Tibial nerve (tissue), 4 donors: ENCODE measurements around the gene PRG2. TPM values are rescaled to one million over a fixed set of nuclear protein-coding genes. Genes with fewer than 3 reads are reported as not detected.
"Not testable (repeated sequence)": the region's sequence is repeated elsewhere in the genome, so short reads cannot be mapped to it uniquely, and the experiment has no call there.

Experiments
- DNase-seq, 2 donors: peaks; one replicate each; pipeline ENCODE4 v3.0.0-alpha.2; 2019; ENCODE audit warnings: low spot score in 2 of 2
- H3K27ac ChIP-seq, 4 donors: fragments of 200-600 bp; sonication (generic) in 3 of 4; one replicate each; pipeline ENCODE4 v1.5.1; 2017 to 2019; ENCODE audit warnings: mild to moderate bottlenecking in 1 of 4
- H3K27me3 ChIP-seq, 2 donors: fragments of 200-600 bp; sonication (generic) in 1 of 2; one replicate each; pipeline versions ENCODE4 v1.5.1 to v1.6.0; 2017 to 2019
- H3K36me3 ChIP-seq, 3 donors: fragments of 200-600 bp; sonication (generic); one replicate each; pipeline ENCODE4 v1.5.1; 2018 to 2019
- H3K4me1 ChIP-seq, 4 donors: fragments of 200-600 bp; sonication (generic) in 3 of 4; one replicate each; pipeline ENCODE4 v1.5.1; 2017 to 2019
- H3K4me3 ChIP-seq, 4 donors: fragments of 200-600 bp; sonication (generic) in 3 of 4; one replicate each; pipeline ENCODE4 v1.5.1; 2017 to 2019; ENCODE audit warnings: mild to moderate bottlenecking in 1 of 4, moderate library complexity in 1 of 4
- H3K9me3 ChIP-seq, 4 donors: fragments of 200-600 bp; sonication (generic) in 3 of 4; one replicate each; pipeline ENCODE4 v1.5.1; 2017 to 2019
- EP300 ChIP-seq, 2 donors: sonication (generic); formaldehyde crosslinking; IDR thresholded peaks; one replicate each; pipeline ENCODE4 v1.6.1; 2017; ENCODE audit warnings: antibody characterized with exemption in 2 of 2, mild to moderate bottlenecking in 1 of 2
- POLR2A ChIP-seq, 2 donors: fragments of 450-650 bp; IDR thresholded peaks; one replicate each; pipeline ENCODE4 v1.6.1; 2017; ENCODE audit warnings: antibody characterized with exemption in 2 of 2, mild to moderate bottlenecking in 2 of 2, moderate library complexity in 2 of 2
- WGBS, 2 donors: methylation state at CpG; one replicate each; pipeline ENCODE4 v1.1.5; 2018; 5-methylcytosine and 5-hydroxymethylcytosine counted together
- total RNA-seq, 4 donors: library from RNA; depleted of rRNA; stranded (reverse); fragments of >200 nt; gene quantifications; one replicate each; pipeline ENCODE4 v1.1.0, GENCODE V29; 2016
- TF ChIP-seq, protein P1 (sequence below), 5 experiments: fragments of 200-600 bp in 3 of 5; fragments of 450-650 bp in 2 of 5; sonication (generic) in 3 of 5; IDR thresholded peaks; one replicate each; pipeline ENCODE4 v1.5.1; 2016 to 2019; ENCODE audit warnings: antibody characterized with exemption in 5 of 5, mild to moderate bottlenecking in 3 of 5, moderate library complexity in 2 of 5

Gene PRG2
- total RNA-seq, 4 donors from 2014 or later, result 0.39 TPM; not detected in 3

DNA sequence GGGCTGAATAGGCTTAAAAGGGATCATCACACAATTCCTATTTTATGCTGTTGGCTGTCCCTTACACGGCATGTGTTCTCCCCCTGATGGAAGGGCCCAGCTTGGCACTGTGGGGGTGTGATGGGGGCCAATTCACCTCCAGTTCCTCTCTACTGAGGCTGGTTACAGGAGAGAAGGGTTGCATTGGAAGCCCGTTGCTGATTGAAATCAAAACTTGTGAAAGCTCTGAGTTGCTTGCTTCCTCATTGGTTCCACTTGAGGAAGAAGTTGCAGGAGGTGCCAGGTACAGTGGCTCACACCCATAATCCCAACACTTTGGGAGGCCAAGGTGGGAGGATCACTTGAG lies 13.3 kb upstream of the PRG2 start:
- no peak for TF ChIP-seq POLR2A (IDR thresholded peaks at IDR 0.05)
- TF ChIP-seq, protein P1, sequence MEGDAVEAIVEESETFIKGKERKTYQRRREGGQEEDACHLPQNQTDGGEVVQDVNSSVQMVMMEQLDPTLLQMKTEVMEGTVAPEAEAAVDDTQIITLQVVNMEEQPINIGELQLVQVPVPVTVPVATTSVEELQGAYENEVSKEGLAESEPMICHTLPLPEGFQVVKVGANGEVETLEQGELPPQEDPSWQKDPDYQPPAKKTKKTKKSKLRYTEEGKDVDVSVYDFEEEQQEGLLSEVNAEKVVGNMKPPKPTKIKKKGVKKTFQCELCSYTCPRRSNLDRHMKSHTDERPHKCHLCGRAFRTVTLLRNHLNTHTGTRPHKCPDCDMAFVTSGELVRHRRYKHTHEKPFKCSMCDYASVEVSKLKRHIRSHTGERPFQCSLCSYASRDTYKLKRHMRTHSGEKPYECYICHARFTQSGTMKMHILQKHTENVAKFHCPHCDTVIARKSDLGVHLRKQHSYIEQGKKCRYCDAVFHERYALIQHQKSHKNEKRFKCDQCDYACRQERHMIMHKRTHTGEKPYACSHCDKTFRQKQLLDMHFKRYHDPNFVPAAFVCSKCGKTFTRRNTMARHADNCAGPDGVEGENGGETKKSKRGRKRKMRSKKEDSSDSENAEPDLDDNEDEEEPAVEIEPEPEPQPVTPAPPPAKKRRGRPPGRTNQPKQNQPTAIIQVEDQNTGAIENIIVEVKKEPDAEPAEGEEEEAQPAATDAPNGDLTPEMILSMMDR (IDR thresholded peaks at IDR 0.05), result no peak
- TF ChIP-seq EP300 (IDR thresholded peaks at IDR 0.05), result no peak
- H3K27ac ChIP-seq, result no peak overlapping the region
- H3K4me3 ChIP-seq, result no peak overlapping the region
- no peak for DNase-seq
- H3K9me3 ChIP-seq, result no peaks in the 10 kb centered on the region
- 79 to 88% methylated on average over 2 of the region's 2 CpGs for WGBS, 2 donors
- peaks cover 0 to 45% (median 0%) of the 10 kb centered on the region in 3 donors for H3K36me3 ChIP-seq
- H3K27me3 ChIP-seq, result no peaks in the 10 kb centered on the region
- H3K4me1 ChIP-seq, result peaks cover 0 to 17% (median 0%) of the 10 kb centered on the region in 4 donors

DNA sequence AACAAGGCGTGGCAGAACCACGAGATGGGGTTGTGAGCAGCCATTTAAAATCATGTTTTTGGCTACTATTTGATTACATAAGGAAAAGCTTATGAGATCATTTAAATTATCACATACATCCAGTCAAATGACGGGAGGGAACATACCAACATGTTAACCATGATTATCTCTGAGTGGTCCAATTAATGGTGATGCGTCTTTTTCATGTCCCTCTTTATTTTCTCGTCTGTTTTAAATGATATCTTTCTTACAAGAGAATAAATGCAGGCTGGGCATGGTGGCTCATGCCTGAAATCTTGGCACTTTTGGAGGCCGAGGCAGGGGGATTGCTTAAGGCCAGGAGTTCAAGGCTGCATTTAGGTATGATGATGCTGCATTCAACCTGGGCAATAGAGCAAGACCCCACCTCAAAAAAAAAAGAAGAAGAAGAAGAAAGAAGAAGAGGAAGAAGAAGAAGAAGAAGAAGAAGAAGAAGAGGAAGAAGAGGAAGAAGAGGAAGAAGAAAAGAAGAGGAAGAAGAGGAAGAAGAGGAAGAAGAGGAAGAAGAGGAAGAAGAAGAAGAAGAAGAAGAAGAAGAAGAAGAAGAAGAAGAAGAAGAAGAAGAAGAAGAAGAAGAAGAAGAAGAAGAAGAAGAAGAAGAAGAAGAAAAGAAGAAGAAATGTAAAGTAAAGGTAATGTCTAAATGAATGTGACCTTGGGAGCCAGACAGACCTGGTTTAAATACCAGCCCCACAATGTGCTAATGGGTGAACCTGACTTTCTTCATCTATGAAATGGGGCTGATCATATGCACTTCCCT lies 12.8 kb upstream of the PRG2 start:
- not testable (repeated sequence) for DNase-seq, H3K27ac ChIP-seq, H3K9me3 ChIP-seq, H3K27me3 ChIP-seq, H3K4me3 ChIP-seq
- Histone ChIP-seq H3K36me3 (peaks cover 0 to 40% (median 0%) of the 10 kb centered on the region in 3 donors), H3K4me1 (peaks cover 0 to 17% (median 0%) of the 10 kb centered on the region in 4 donors)
- WGBS, 2 donors, result 83 to 86% methylated on average over 6 of the region's 6 CpGs

DNA sequence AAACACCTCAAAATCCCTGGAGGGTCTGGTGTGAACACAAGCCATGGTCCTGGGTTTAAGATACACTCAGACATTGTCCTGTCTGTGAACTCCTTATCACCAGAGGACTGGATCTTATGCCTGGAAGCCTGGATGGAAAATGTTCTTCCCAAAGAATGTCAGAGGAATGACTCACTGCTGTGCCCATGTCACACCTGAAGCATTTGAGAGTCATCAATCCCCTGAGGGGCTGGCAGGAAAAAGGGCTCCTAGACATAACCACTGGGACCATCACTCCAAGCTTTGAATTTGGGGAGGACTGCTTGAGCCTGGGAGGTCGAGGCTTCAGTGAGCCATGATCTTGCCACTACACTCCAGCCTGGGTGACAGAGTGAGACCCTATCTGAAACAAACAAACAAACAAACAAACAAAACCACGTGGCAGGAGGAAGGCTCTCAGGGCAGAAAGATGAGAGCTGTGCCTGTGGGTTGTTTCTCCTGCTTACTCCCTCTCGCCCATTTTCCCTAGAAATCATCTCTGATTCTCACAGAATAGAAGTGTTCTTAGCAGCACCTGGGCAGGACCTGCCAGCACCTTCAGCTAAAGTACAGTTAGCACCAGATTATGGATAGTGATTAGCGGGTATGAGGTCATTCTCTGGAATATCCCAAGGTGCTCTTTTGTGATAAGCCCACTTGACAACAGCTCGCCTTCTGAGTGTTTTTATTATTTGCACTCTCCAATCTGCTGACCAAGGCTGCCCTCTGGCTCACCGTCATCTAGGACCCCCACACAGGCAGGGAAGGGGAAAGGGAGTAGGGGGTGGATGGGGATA lies 11.9 kb upstream of the PRG2 start:
- no peak overlapping the region for H3K27ac ChIP-seq
- no peaks in the 10 kb centered on the region for H3K27me3 ChIP-seq
- peaks cover 0 to 32% (median 0%) of the 10 kb centered on the region in 3 donors for H3K36me3 ChIP-seq
- no peaks in the 10 kb centered on the region for H3K9me3 ChIP-seq
- 60 to 70% methylated on average over 6 of the region's 6 CpGs for WGBS, 2 donors
- TF ChIP-seq, protein P1 (IDR thresholded peaks at IDR 0.05), result no peak
- no peak for TF ChIP-seq POLR2A (IDR thresholded peaks at IDR 0.05)
- DNase-seq, result no peak
- no peak overlapping the region for H3K4me3 ChIP-seq
- H3K4me1 ChIP-seq, result peaks cover 0 to 11% (median 0%) of the 10 kb centered on the region in 4 donors

DNA sequence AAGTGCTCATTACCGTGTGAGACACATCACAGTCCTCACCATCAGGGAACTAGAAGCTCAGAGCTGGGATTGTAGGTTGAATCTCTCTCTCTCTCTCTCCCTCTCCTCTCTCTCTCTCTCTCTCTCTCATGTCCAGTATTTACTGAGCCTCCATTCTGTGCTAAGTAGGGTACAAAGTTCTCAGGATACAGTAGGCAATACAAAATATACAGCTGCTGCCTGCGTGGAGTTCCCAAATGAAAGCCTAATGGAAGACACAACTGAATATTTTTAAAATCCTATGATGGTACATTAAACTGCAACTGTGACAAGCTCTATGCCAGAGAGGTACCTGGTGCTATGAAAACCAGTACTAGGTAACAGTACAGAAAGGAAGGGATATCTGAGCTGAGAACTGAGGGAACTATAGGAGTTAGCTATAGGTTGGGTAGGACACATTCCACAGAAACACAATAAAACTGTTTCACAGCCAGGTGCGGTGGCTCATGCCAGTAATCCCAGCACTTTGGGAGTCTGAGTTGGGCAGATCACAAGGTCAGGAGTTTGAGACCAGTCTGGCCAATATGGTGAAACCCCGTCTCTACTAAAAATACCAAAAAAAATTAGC lies 9.6 kb upstream of the PRG2 start:
- DNase-seq, result no peak
- peaks cover 0 to 10% (median 0%) of the 10 kb centered on the region in 3 donors for H3K36me3 ChIP-seq
- no peaks in the 10 kb centered on the region for H3K27me3 ChIP-seq
- no peaks in the 10 kb centered on the region for H3K9me3 ChIP-seq
- WGBS, 2 donors, result 80 to 88% methylated on average over 4 of the region's 4 CpGs
- no peaks in the 10 kb centered on the region for H3K4me1 ChIP-seq
- TF ChIP-seq EP300 (IDR thresholded peaks at IDR 0.05) (no peak), POLR2A (IDR thresholded peaks at IDR 0.05) (no peak)
- TF ChIP-seq, protein P1 (IDR thresholded peaks at IDR 0.05), result no peak
- H3K27ac ChIP-seq, result no peak overlapping the region
- no peak overlapping the region for H3K4me3 ChIP-seq

DNA sequence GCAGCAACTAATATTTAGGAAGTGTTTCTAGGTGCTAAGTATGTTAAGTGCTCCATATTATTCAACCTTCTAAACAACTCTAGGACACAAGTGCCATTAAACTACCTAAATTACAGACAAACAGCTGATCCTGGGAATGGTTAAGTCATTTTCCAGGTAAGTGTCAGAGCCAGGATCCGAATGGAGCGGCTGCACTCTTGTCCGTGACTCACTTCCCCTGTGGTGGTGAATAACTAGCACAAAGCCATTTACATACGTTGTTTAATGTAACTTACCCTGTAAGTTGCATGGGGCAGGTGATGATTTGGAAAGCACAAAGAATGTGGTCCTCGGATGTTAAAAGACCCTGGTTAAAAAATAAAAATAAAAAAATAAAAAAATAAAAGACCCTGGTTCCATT lies 8.8 kb upstream of the PRG2 start:
- 69 to 78% methylated on average over 5 of the region's 5 CpGs for WGBS, 2 donors
- Histone ChIP-seq H3K36me3 (peaks cover 0 to 7% (median 0%) of the 10 kb centered on the region in 3 donors), H3K27me3 (no peaks in the 10 kb centered on the region), H3K9me3 (no peaks in the 10 kb centered on the region), H3K4me1 (no peaks in the 10 kb centered on the region), H3K4me3 (no peak overlapping the region), H3K27ac (no peak overlapping the region)
- TF ChIP-seq POLR2A (IDR thresholded peaks at IDR 0.05), result no peak
- TF ChIP-seq, protein P1 (IDR thresholded peaks at IDR 0.05), result no peak
- no peak for TF ChIP-seq EP300 (IDR thresholded peaks at IDR 0.05)
- no peak for DNase-seq
